ENCODE data around the gene WDPCP. TPM values are rescaled to one million over a fixed set of nuclear protein-coding genes. Genes with fewer than 3 reads are reported as not detected.
A peak's percentile ranks its signal among the peaks of the same experiment; 100 is the strongest.
"Not testable (repeated sequence)": the region's sequence is repeated elsewhere in the genome, so short reads cannot be mapped to it uniquely, and the experiment has no call there.

WDPCP gene
- total RNA-seq, 1 donor from 2014 or later: 8.9 TPM

- Mint-ChIP-seq H3K4me3 (no peak overlapping the region), H3K36me3 (ENCODE audit: low read depth) (no peaks in the 10 kb centered on the region), H3K9me3 (no peaks in the 10 kb centered on the region), H3K27ac (no peak overlapping the region), H3K4me1 (peaks cover 3% of the 10 kb centered on the region), H3K27me3 (peaks cover 3% of the 10 kb centered on the region)
- DNase-seq: no peak
- intact Hi-C loops (cut with micrococcal nuclease): no loop called here
Measured at GRCh38 chr2:63580651-63581297, 7.5 kb downstream of the WDPCP start.

- Mint-ChIP-seq H3K4me1 (peaks cover 3% of the 10 kb centered on the region), H3K27me3 (peaks cover 3% of the 10 kb centered on the region), H3K36me3 (ENCODE audit: low read depth) (no peaks in the 10 kb centered on the region), H3K9me3 (no peaks in the 10 kb centered on the region), H3K4me3 (no peak overlapping the region), H3K27ac (no peak overlapping the region)
- no peak for DNase-seq
- intact Hi-C loops (cut with micrococcal nuclease): no loop called here
Measured at GRCh38 chr2:63578767-63579166, 9.5 kb downstream of the WDPCP start.

GRCh38 chr2:63576546-63576945 lies 11.7 kb downstream of the WDPCP start:
- intact Hi-C loops (cut with micrococcal nuclease): no loop called here
- Mint-ChIP-seq H3K36me3 (ENCODE audit: low read depth) (no peaks in the 10 kb centered on the region), H3K9me3 (no peaks in the 10 kb centered on the region), H3K27ac (no peak overlapping the region), H3K27me3 (no peaks in the 10 kb centered on the region), H3K4me3 (no peak overlapping the region), H3K4me1 (no peaks in the 10 kb centered on the region)
- DNase-seq: no peak

- intact Hi-C loops (cut with micrococcal nuclease); DNase-seq; H3K27me3 Mint-ChIP-seq; H3K27ac Mint-ChIP-seq; H3K4me3 Mint-ChIP-seq; H3K36me3 Mint-ChIP-seq (ENCODE audit: low read depth); H3K4me1 Mint-ChIP-seq; H3K9me3 Mint-ChIP-seq: not testable (repeated sequence)
Measured at GRCh38 chr2:63573726-63574345, 14.4 kb downstream of the WDPCP start.

- H3K36me3 Mint-ChIP-seq (ENCODE audit: low read depth); H3K27ac Mint-ChIP-seq; DNase-seq; H3K27me3 Mint-ChIP-seq; H3K4me3 Mint-ChIP-seq; H3K4me1 Mint-ChIP-seq; intact Hi-C loops (cut with micrococcal nuclease); H3K9me3 Mint-ChIP-seq: not testable (repeated sequence)
Measured at GRCh38 chr2:63573026-63573425, 15.3 kb downstream of the WDPCP start.

- Mint-ChIP-seq H3K27me3 (no peaks in the 10 kb centered on the region), H3K27ac (no peak overlapping the region), H3K4me3 (no peak overlapping the region), H3K9me3 (peaks cover 7% of the 10 kb centered on the region), H3K4me1 (no peaks in the 10 kb centered on the region), H3K36me3 (ENCODE audit: low read depth) (no peaks in the 10 kb centered on the region)
- no peak for DNase-seq
- intact Hi-C loops (cut with micrococcal nuclease): no loop called here
Measured at GRCh38 chr2:63572001-63572400, 16.3 kb downstream of the WDPCP start.

GRCh38 chr2:63571291-63571690 lies 17.0 kb downstream of the WDPCP start:
- Mint-ChIP-seq H3K27me3 (no peaks in the 10 kb centered on the region), H3K4me1 (no peaks in the 10 kb centered on the region), H3K27ac (no peak overlapping the region), H3K9me3 (peaks cover 7% of the 10 kb centered on the region), H3K4me3 (no peak overlapping the region), H3K36me3 (ENCODE audit: low read depth) (no peaks in the 10 kb centered on the region)
- intact Hi-C loops (cut with micrococcal nuclease): no loop called here
- DNase-seq: no peak

- no peaks in the 10 kb centered on the region for H3K4me1 Mint-ChIP-seq
- DNase-seq: no peak
- peaks cover 7% of the 10 kb centered on the region for H3K9me3 Mint-ChIP-seq
- H3K36me3 Mint-ChIP-seq (ENCODE audit: low read depth): no peaks in the 10 kb centered on the region
- no peak overlapping the region for H3K4me3 Mint-ChIP-seq
- no peaks in the 10 kb centered on the region for H3K27me3 Mint-ChIP-seq
- H3K27ac Mint-ChIP-seq: no peak overlapping the region
- intact Hi-C loops (cut with micrococcal nuclease): no loop called here
Measured at GRCh38 chr2:63569740-63570139, 18.5 kb downstream of the WDPCP start.

GRCh38 chr2:63562751-63563150 lies 25.5 kb downstream of the WDPCP start:
- H3K27me3 Mint-ChIP-seq: no peaks in the 10 kb centered on the region
- no peak overlapping the region for H3K4me3 Mint-ChIP-seq
- peaks cover 14% of the 10 kb centered on the region for H3K9me3 Mint-ChIP-seq
- H3K36me3 Mint-ChIP-seq (ENCODE audit: low read depth): peaks cover 5% of the 10 kb centered on the region
- H3K4me1 Mint-ChIP-seq: peaks cover 2% of the 10 kb centered on the region
- intact Hi-C loops (cut with micrococcal nuclease): no loop called here
- DNase-seq: no peak
- H3K27ac Mint-ChIP-seq: no peak overlapping the region

- H3K36me3 Mint-ChIP-seq (ENCODE audit: low read depth); intact Hi-C loops (cut with micrococcal nuclease); H3K27ac Mint-ChIP-seq: not testable (repeated sequence)
Measured at GRCh38 chr2:63558922-63559321, 29.4 kb downstream of the WDPCP start.

GRCh38 chr2:63557819-63558218 lies 30.5 kb downstream of the WDPCP start:
- H3K4me1 Mint-ChIP-seq; H3K4me3 Mint-ChIP-seq; DNase-seq; H3K27me3 Mint-ChIP-seq; H3K36me3 Mint-ChIP-seq (ENCODE audit: low read depth); H3K27ac Mint-ChIP-seq; intact Hi-C loops (cut with micrococcal nuclease): not testable (repeated sequence)
- peaks cover 17% of the 10 kb centered on the region for H3K9me3 Mint-ChIP-seq

More at GRCh38 chr2:63558922-63559321, 29.4 kb downstream of the WDPCP start:
- not testable (repeated sequence) for DNase-seq, H3K27me3 Mint-ChIP-seq, H3K4me1 Mint-ChIP-seq, H3K4me3 Mint-ChIP-seq
- H3K9me3 Mint-ChIP-seq: peaks cover 17% of the 10 kb centered on the region

GRCh38 chr2:63555931-63556330 lies 32.3 kb downstream of the WDPCP start:
- Mint-ChIP-seq H3K36me3 (ENCODE audit: low read depth) (peaks cover 5% of the 10 kb centered on the region), H3K4me3 (no peak overlapping the region), H3K27ac (no peak overlapping the region), H3K9me3 (peaks cover 17% of the 10 kb centered on the region), H3K27me3 (no peaks in the 10 kb centered on the region), H3K4me1 (peaks cover 2% of the 10 kb centered on the region)
- intact Hi-C loops (cut with micrococcal nuclease): no loop called here
- DNase-seq: peak; percentile 6

GRCh38 chr2:63555299-63555698 lies 33.0 kb downstream of the WDPCP start:
- Mint-ChIP-seq H3K9me3 (peaks cover 17% of the 10 kb centered on the region), H3K36me3 (ENCODE audit: low read depth) (peaks cover 5% of the 10 kb centered on the region), H3K27ac (no peak overlapping the region), H3K4me1 (peaks cover 2% of the 10 kb centered on the region), H3K4me3 (no peak overlapping the region), H3K27me3 (no peaks in the 10 kb centered on the region)
- intact Hi-C loops (cut with micrococcal nuclease): no loop called here
- no peak for DNase-seq

GRCh38 chr2:63553049-63553448 lies 35.2 kb downstream of the WDPCP start:
- no peaks in the 10 kb centered on the region for H3K27me3 Mint-ChIP-seq
- H3K27ac Mint-ChIP-seq: no peak overlapping the region
- no peak for DNase-seq
- H3K36me3 Mint-ChIP-seq (ENCODE audit: low read depth): peaks cover 3% of the 10 kb centered on the region
- no peak overlapping the region for H3K4me3 Mint-ChIP-seq
- peaks cover 5% of the 10 kb centered on the region for H3K4me1 Mint-ChIP-seq
- intact Hi-C loops (cut with micrococcal nuclease): no loop called here
- peaks cover 9% of the 10 kb centered on the region for H3K9me3 Mint-ChIP-seq

- H3K9me3 Mint-ChIP-seq: no peaks in the 10 kb centered on the region
- H3K4me3 Mint-ChIP-seq: no peak overlapping the region
- no peak for DNase-seq
- intact Hi-C loops (cut with micrococcal nuclease): no loop called here
- H3K36me3 Mint-ChIP-seq (ENCODE audit: low read depth): no peaks in the 10 kb centered on the region
- H3K4me1 Mint-ChIP-seq: peaks cover under 1% of the 10 kb centered on the region
- no peak overlapping the region for H3K27ac Mint-ChIP-seq
- H3K27me3 Mint-ChIP-seq: no peaks in the 10 kb centered on the region
Measured at GRCh38 chr2:63545023-63545422, 43.3 kb downstream of the WDPCP start.

Data from activated CD4-positive, alpha-beta T cell treated with anti-CD3 and anti-CD28 coated beads, Interleukin-2, amount 10 ng/mL, durations not matched to agents 24 days and 14 days (primary cell).